Cardiac fibroblast (primary cell): ENCODE results near the gene TEX2.

Experiments
- DNase-seq, 2 donors: peaks; one replicate each; pipeline versions ENCODE4 v3.0.0 to v3.0.0-alpha.2; 2010; ENCODE audit warnings: low read depth in 2 of 2
- H3K4me3 ChIP-seq, 2 donors: replicated peaks in 1 of 2; 1 replicate in 1 of 2; 2 replicates in 1 of 2; pipeline ENCODE4 v1.5.1; 2011; ENCODE audit warnings: low read depth in 2 of 2, low read length in 2 of 2, mild to moderate bottlenecking in 2 of 2, moderate library complexity in 1 of 2
- CTCF ChIP-seq: IDR thresholded peaks from one replicate; pipeline ENCODE4 v1.5.1; 2011; ENCODE audit warnings: low read depth, mild to moderate bottlenecking, low read length, inconsistent platforms

The TEX2 gene

GRCh38 chr17:64160378-64160777 is 102.7 kb downstream of the TEX2 start:
- no peak for DNase-seq
- no peak for TF ChIP-seq CTCF
- no peak overlapping the region for H3K4me3 ChIP-seq

GRCh38 chr17:64158831-64159590 is 104.0 kb downstream of the TEX2 start:
- H3K4me3 ChIP-seq: no peak overlapping the region
- TF ChIP-seq CTCF: no peak
- no peak for DNase-seq

- no peak overlapping the region for H3K4me3 ChIP-seq
- no peak for TF ChIP-seq CTCF
- no peak for DNase-seq
Observed at GRCh38 chr17:64158406-64158805, 104.7 kb downstream of the TEX2 start.

- DNase-seq: no peak
- TF ChIP-seq CTCF: no peak
- H3K4me3 ChIP-seq: no peak overlapping the region
Observed at GRCh38 chr17:64157669-64158180, 105.3 kb downstream of the TEX2 start.

- DNase-seq: no peak
- H3K4me3 ChIP-seq: no peak overlapping the region
- TF ChIP-seq CTCF: no peak
Observed at GRCh38 chr17:64156670-64157069, 106.4 kb downstream of the TEX2 start.

GRCh38 chr17:64155751-64156544 is 107.1 kb downstream of the TEX2 start:
- peak; percentile 58 to 78 for DNase-seq
- H3K4me3 ChIP-seq: no peak overlapping the region
- no peak for TF ChIP-seq CTCF
